C4-2B (cell line): ENCODE results near the gene TFAP2E.

Experiments used
- ZFX ChIP-seq: fragments of 450-650 bp; IDR thresholded peaks from 2 replicates; pipeline ENCODE4 v1.6.1; 2017
- TF ChIP-seq, protein P1 (sequence below): fragments of 450-650 bp; conservative IDR thresholded peaks from 2 replicates; pipeline ENCODE4 v1.5.1; 2017; ENCODE audit warnings: mild to moderate bottlenecking

DNA sequence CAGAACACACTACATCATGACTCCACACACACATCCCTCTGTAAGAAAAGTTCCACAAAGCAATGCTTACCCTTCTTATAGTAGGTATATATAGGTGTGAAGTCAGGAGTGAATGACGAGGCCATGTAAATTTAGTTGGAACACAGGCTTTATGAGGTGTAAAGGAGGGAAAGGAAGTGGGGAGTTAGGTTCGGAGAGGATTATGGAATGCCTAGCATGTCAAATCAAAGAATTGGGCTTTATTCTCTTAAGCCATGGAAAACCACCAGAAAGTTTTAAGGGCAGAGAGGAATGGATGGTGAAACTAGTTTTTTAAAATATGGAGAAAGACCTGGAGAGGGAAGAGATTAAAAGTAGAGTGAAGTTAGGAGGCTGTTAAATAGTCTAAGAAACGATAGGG is 26.3 kb downstream of the TFAP2E start:
- TF ChIP-seq, protein P1, sequence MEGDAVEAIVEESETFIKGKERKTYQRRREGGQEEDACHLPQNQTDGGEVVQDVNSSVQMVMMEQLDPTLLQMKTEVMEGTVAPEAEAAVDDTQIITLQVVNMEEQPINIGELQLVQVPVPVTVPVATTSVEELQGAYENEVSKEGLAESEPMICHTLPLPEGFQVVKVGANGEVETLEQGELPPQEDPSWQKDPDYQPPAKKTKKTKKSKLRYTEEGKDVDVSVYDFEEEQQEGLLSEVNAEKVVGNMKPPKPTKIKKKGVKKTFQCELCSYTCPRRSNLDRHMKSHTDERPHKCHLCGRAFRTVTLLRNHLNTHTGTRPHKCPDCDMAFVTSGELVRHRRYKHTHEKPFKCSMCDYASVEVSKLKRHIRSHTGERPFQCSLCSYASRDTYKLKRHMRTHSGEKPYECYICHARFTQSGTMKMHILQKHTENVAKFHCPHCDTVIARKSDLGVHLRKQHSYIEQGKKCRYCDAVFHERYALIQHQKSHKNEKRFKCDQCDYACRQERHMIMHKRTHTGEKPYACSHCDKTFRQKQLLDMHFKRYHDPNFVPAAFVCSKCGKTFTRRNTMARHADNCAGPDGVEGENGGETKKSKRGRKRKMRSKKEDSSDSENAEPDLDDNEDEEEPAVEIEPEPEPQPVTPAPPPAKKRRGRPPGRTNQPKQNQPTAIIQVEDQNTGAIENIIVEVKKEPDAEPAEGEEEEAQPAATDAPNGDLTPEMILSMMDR: no peak
- TF ChIP-seq ZFX: no peak
